Thoracic aorta (tissue), 2 donors: ENCODE results near the gene LAMA4. TPM values are rescaled to one million over a fixed set of nuclear protein-coding genes. Genes with fewer than 3 reads are reported as not detected.

Experiments used
- ATAC-seq: fragments of 150-250 bp; one replicate; pipeline ENCODE4 v1.8.0; 2017; ENCODE audit warnings: low read depth; ENCODE audit not compliant: insufficient number of reproducible peaks, low FRiP score
- DNase-seq: peaks from one replicate; pipeline ENCODE4 v3.0.0-alpha.2; 2020; ENCODE audit warnings: low spot score
- H3K27ac ChIP-seq, 2 donors: fragments of 200-600 bp; sonication (generic); 1 replicate in 1 of 2; 2 replicates in 1 of 2; pipeline ENCODE4 v1.5.1; 2016; ENCODE audit warnings: mild to moderate bottlenecking in 2 of 2, moderate library complexity in 2 of 2
- H3K27me3 ChIP-seq: fragments of 200-600 bp; sonication (generic); replicated peaks from 2 replicates; pipeline ENCODE4 v1.6.0; 2016; ENCODE audit warnings: mild to moderate bottlenecking; ENCODE audit not compliant: insufficient read depth
- H3K36me3 ChIP-seq: fragments of 200-600 bp; sonication (generic); one replicate; pipeline ENCODE4 v1.5.1; 2016
- H3K4me1 ChIP-seq, 2 donors: fragments of 200-600 bp; sonication (generic); 1 replicate in 1 of 2; 2 replicates in 1 of 2; pipeline versions ENCODE4 v1.5.1 to v1.6.0; 2016; ENCODE audit warnings: low read depth in 2 of 2, mild to moderate bottlenecking in 1 of 2; ENCODE audit not compliant: control insufficient read depth in 1 of 2
- H3K4me3 ChIP-seq: fragments of 200-600 bp; sonication (generic); 2 replicates; pipeline ENCODE4 v1.5.1; 2016; ENCODE audit warnings: mild to moderate bottlenecking
- H3K9me3 ChIP-seq: fragments of 200-600 bp; sonication (generic); 2 replicates; pipeline ENCODE4 v1.5.1; 2016
- total RNA-seq, 2 donors: library from RNA; depleted of rRNA; stranded (reverse); fragments of >200 nt; gene quantifications; one replicate each; pipeline versions ENCODE4 v1.1.0 to v1.2.3, GENCODE V29; 2016
- TF ChIP-seq, protein P1 (sequence below): fragments of 200-600 bp; sonication (generic); IDR thresholded peaks from one replicate; pipeline ENCODE4 v1.5.1; 2019; ENCODE audit warnings: antibody characterized with exemption

The LAMA4 gene
- total RNA-seq, 2 donors from 2014 or later: 34.9 to 66.7 TPM

DNA sequence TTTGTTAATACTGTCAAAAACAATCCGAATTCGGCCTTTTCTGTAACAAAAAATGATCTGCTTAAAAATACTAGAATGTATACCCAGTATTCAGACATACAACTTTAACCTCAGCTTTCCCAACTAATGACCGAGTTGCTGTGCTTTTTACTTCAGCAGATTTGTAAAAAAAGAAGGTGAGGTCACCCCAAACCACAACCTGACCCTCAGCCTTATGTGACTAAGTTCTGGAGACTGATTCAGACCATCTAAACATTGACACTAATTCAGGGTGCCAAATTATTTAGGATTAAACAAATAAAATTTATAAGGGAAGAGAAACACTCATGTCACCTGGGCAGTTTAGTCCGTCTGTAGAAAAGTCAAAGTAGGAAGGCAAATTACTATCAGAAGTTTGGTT, 192.8 kb downstream of the LAMA4 start:
- Histone ChIP-seq H3K9me3 (no peaks in the 10 kb centered on the region), H3K36me3 (no peaks in the 10 kb centered on the region), H3K4me3 (no peak overlapping the region), H3K27ac (no peak overlapping the region), H3K4me1 (no peaks in the 10 kb centered on the region), H3K27me3 (no peaks in the 10 kb centered on the region)
- TF ChIP-seq, protein P1, sequence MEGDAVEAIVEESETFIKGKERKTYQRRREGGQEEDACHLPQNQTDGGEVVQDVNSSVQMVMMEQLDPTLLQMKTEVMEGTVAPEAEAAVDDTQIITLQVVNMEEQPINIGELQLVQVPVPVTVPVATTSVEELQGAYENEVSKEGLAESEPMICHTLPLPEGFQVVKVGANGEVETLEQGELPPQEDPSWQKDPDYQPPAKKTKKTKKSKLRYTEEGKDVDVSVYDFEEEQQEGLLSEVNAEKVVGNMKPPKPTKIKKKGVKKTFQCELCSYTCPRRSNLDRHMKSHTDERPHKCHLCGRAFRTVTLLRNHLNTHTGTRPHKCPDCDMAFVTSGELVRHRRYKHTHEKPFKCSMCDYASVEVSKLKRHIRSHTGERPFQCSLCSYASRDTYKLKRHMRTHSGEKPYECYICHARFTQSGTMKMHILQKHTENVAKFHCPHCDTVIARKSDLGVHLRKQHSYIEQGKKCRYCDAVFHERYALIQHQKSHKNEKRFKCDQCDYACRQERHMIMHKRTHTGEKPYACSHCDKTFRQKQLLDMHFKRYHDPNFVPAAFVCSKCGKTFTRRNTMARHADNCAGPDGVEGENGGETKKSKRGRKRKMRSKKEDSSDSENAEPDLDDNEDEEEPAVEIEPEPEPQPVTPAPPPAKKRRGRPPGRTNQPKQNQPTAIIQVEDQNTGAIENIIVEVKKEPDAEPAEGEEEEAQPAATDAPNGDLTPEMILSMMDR: no peak
- no peak for DNase-seq
- no peak for ATAC-seq

Other genes starting within 250 kb of the LAMA4 start
- gene CCN6, start 200.5 kb downstream of the LAMA4 start, total RNA-seq: not detected
- 10 to 100 TPM; 27.3 to 33.4 TPM for gene TUBE1, start 167.1 kb downstream of the LAMA4 start, total RNA-seq
- 10 to 100 TPM; 11.3 to 23.7 TPM for gene FAM229B, start 167.0 kb downstream of the LAMA4 start, total RNA-seq
- 1 to 10 TPM in 1 of 2 donors, not detected in 1; 2.7 TPM for gene RFPL4B, start 92.8 kb upstream of the LAMA4 start, total RNA-seq